HG03159 (cell line): ENCODE results near the gene CCSER2.
"Not testable (repeated sequence)": the region's sequence is repeated elsewhere in the genome, so short reads cannot be mapped to it uniquely, and the experiment has no call there.

ENCODE experiments used
- ATAC-seq: cut with Tn5 transposase; IDR thresholded peaks from one replicate; pipeline ENCODE4 v1.9.1; 2021; ENCODE audit warnings: mild to moderate bottlenecking, moderate library complexity; ENCODE audit not compliant: unreplicated experiment

CCSER2 gene

DNA sequence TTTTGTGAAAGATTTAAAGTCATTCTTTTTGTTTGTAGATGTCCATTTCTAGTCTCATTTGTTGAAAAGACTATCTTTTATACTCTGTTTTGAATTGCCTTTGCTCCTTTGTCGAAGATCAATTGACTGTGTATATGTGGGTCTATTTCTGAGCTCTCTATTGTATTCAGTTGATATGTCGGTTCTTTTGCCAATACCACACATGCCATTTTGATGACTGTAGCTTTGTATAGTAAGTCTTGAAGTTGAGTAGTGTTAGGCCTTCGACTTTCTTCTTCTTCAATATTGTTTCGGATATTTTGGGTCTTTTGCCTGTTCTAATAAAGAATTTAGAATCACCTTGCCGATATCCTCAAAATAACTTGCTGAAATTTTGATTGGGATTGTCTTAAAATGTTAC is 104.5 kb downstream of the CCSER2 start:
- no peak for ATAC-seq

DNA sequence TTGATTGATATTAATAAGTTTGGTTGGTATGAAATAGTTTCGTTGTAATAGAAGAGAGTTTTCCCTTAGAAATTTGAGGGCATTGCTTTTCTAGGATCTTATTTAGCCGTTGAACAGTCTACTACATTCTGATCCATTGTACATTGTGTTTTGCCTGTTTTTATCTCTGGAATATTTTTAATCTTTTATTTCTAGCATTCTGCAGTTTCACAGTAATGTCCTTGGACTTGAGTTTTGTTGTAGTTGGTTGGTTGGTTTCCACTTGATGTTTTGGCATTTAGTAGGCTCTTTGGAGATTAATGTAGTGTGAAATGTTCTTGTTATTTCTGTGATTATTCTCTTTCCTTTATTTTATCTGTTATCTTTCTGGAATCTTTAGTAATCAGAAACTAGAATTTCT is 112.4 kb downstream of the CCSER2 start:
- ATAC-seq, result no peak

DNA sequence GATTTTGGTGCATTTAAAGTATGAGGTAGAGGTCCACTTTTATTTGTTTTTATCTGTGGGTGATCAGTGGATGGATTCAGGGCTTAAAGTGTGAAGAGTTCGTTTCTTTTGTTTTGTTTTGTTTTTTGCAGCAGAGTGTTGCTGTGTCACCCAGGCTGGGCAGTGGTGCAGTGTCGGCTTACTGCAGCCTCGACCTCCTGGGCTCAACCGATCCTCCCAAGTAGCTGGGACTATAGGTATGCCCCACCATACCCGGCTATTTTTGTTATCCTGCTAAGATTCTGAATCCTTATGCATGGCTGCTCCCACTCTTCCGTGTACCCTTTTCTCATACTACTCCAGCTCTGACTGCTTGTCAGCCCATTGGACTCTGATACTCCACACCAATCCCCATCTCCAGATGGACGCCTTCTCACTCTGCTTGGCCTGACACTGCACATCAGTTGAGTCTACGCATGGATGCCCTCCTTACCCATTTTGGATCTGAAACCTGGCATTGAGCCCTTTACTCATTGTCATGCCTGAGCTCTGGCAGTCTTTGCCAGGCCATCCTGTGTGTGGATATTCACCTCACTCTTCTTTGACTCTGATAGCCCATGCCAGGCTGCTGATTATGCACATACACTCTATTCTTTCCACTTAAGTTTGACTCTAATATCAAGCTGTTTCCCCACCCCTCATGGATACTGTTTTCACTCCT is 119.5 kb downstream of the CCSER2 start:
- ATAC-seq, result no peak

GRCh38 chr10:84449351-84449750 is 121.0 kb downstream of the CCSER2 start:
- ATAC-seq, result not testable (repeated sequence)

DNA sequence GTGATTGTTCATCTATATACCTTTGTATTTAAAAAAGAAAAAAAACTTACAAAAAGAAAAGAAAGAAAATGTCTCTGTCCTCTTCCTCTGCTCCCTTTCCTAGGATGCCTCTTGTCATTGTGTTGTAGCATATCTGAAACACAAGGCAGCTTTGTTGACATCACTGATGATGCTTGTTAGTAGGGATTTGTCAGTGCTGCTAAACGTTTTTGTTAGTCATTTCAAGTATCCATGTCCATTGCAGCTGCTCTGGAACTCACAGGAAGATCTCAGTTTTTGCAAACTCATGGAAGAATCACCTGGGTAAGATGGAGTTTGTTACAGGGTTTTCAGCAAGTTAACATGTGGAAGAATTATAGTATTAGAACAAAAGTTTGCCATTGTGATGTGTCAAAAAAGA is 123.6 kb downstream of the CCSER2 start:
- ATAC-seq, result no peak

- no peak for ATAC-seq
Observed at GRCh38 chr10:84453303-84453702, 124.9 kb downstream of the CCSER2 start.

DNA sequence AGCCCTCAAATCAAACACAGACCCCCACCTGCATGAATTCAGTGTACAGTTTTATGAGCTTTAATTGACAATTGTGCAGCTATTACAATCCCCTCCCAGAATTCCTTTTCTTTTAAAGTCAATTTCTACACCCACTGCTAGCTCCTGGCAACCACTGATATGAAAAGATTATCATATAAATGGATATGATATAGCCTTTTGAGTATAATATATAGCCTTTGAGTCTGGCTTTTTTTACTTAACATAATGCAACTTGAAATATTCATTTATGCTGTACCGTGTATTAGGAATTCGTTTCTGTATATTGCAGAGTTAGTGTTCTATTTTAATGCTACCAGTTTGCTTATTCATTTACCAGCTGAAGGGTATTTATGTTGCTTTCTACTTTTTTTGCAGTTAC is 127.7 kb downstream of the CCSER2 start:
- no peak for ATAC-seq

DNA sequence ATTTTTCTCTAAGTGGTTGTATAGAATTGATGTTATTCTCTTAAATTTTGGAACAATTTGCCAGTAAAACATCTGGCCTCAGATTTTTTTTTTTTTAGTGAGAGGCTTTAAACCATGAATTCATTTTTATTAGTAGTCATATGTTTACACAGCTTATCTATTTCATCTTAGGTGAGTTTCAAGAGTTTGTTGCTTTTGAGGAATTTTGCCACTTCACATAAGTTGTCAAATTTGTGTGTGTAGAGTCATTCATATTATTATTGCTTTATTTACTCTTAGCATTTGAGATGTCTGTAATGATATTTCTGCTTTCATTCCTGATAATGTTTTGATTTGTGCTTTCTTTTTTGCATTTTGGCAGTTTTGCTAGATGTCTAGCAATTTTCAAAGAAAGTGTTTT is 132.1 kb downstream of the CCSER2 start:
- no peak for ATAC-seq

DNA sequence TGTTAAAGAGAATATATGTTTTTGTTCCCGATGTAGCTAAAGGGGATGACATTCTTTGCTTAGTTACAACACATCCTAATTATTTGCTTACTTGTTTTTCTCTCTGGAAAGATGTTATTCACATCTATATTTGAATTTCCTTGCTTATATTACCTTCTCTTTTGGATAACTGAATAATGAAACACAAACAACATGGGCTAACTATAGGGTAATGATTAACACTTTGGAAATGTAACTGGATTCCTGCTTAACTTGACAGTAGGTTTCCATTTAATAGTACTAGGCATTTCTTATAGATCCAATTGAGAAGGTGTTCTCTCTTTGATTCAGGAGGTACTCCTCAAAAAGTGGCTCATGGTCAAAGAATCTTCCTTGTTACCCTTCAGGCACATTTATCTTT is 141.1 kb downstream of the CCSER2 start:
- ATAC-seq, result no peak

DNA sequence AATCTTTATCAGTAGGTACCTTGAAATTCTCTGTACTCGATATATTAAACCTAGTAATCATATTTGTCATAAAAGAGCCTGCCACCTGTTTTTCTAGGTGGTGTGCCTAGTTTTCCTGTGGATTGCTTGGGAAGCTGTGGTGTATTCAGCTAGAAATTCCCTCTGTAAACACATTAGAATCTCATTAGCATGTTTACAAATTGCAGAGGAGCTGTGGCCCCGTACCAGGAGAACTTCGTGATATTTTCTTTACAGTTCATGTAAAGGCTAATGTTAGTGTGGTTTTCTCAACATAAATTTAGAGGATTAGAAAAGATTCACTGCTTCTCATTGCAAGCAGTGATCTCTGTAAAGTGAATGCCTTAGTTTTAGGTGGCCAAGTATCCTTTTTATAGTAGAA is 144.7 kb downstream of the CCSER2 start:
- no peak for ATAC-seq

GRCh38 chr10:84477398-84478128 is 149.2 kb downstream of the CCSER2 start:
- no peak for ATAC-seq

DNA sequence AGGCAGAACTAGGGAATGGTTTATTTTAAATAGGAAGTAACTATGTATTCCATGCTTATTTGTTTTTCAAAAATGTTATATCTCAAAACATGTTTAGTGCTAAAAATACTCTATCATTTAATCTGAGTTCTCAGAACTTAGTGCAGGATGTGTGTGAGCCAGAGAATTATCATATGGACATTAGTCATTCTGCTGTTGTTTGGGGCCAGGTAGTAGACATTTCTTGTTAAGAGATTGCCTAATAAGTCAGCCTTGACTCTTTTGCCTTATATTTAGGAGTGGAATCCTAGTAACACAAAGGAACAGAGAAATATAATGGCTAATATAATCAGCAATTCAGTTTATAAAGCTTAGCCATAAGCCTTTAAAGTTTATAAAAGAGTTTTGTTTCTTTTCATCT is 149.8 kb downstream of the CCSER2 start:
- no peak for ATAC-seq

GRCh38 chr10:84478679-84479078 is 150.3 kb downstream of the CCSER2 start:
- ATAC-seq, result no peak

DNA sequence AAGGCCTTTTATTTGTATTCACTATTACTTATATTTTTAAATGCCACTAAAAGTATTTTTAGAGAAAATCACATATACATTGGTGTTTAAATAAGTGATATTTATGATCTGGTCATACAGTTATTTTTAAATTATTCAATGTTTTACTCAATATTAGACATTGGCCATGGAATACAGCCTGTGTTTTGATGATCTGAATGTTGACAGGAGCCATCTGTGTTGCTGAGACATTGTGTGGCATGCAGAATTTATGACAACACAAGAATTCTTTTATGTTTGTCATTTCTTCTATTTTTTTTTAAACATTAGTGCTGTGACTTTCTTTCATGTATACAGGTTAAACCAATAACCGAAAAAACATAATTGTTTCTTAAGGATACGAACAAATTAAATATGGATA is 156.2 kb downstream of the CCSER2 start:
- ATAC-seq, result no peak

DNA sequence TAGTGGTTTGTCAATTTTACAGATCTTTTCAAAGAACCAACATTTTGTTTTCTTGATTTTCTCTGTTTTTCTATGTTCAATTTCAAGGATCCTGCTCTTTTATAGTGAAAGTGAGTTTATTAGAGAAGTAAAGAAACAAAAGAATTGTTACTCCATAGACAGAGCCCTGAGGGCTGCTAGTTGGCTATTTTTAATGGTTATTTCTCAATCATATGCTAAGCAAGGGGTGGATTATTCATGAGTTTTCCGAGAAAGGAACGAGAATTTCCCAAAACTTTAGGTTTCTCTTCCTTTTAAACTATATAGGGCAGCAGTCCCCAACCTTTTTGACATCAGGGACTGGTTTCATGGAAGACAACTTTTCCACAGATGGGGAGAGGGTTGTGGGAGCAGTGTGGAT is 165.0 kb downstream of the CCSER2 start:
- ATAC-seq, result no peak

DNA sequence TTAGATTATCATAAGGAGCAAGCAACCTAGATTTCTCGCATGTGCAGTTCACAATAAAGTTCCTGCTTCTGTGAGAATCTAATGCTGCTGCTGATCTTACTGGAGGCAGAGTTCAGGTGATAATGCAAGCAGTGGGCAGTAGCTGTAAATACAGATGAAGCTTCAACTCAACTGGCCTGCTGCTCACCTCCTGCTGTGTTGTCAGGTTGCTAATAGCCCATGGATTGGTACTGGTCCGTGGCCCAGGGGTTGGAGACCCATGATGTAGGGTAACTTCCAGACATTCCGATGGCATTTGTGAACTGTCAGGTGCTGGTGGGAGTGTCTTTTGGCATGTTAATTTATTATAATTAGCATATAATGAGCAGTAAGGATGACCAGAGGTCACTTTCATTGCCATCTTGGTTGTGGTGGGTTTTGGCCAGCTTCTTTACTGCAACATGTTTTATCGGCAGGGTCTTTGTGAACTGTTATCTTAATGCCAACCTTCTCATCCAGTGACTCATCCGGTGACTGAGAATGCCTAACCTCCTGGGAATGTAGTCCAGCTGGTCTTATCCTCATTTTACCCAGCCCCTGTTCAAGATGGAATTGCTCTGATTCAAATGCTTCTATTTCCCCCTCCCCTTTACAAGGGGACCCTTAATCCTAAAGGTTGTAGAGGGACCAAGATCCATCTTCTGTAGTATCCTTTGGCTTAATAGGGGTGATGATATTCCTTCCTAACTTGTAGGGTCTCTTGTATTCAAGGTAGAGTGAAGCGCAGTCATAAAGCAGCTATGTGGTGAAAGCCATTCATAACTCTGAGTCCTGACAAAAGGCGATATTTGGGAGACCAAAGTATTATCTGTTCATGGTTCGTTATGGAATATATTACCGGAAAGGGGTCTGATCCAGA is 165.8 kb downstream of the CCSER2 start:
- no peak for ATAC-seq

DNA sequence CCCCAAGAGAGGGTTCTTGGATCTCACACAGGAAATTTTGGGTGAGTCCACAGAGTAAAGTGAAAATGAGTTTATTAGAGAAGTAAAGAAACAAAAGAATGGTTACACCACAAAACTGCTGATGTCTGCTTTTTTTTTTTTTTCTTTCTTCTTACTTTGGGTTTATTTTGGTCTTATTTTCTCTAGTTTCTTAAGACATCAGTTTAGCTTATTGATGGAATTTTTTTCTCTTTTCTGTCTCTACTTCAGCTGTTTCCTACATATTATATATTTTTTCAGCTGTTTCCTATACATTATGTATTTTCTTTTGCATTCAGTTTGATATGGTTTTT is 166.4 kb downstream of the CCSER2 start:
- no peak for ATAC-seq

- no peak for ATAC-seq
Observed at GRCh38 chr10:84497978-84498377, 169.6 kb downstream of the CCSER2 start.

GRCh38 chr10:84499039-84499438 is 170.7 kb downstream of the CCSER2 start:
- not testable (repeated sequence) for ATAC-seq

DNA sequence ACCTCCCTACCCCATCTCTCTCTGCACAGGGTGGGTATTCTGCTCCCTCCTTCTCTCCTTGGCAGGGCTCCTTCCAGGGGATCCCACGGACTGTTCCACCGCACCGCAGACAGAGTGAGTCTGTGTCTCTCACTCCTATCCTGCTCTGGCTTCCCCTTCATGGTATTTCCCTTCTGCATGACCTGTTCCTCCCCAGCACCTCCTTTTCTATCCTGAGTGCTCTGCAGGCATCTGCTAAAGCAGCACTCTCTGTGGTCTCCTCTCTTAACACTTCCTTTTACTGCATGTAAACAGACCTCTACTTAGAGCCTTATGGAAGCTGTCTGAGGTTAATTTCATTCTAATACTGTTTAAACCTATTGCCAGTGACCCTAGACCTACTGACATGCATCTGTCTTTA is 171.5 kb downstream of the CCSER2 start:
- no peak for ATAC-seq

DNA sequence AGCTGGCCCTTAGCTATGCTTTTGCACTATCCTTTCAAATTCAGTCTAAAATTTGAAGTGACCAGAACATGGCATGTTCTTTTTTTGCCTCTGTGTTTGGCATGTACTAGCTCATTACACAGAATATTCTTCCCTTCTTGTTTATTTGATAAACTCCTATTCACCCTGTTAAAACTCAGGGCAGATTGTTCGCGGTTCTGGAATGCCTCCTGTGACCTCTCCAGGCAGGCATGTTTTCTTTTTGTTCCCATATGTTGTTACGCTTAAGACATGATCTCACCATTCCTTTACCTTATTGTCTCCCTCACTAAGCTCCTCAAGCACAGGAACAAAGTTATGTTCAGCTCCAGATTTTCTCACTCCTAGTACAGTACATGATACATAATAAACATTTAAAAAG is 181.7 kb downstream of the CCSER2 start:
- ATAC-seq, result no peak

DNA sequence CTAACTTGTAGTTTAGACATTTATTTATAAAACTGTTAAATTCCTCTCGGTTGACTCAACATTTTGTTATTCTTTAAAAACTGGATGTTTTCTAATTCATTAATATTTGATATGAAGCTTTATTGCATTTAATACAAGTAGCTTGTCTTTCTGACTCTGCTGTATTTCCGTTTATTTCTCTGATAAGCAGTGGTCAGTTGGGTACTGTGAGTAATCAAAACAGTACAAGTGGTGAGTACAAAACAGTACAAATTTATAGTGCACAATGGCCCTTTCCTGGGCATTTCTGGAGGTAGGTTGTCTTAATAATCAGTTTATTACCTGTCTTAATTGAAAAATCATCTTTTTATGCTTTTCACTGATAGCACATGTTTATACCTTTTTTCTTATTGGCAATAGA is 182.7 kb downstream of the CCSER2 start:
- ATAC-seq, result no peak
